HEK293T (cell line): ENCODE measurements around the gene MLX.

Experiments
- ARNT ChIP-seq: fragments of 450-650 bp; IDR thresholded peaks from 2 replicates; pipeline ENCODE4 v1.6.1; 2017; ENCODE audit warnings: mild to moderate bottlenecking
- BHLHE40 ChIP-seq: fragments of 450-650 bp; IDR thresholded peaks from 2 replicates; pipeline ENCODE4 v1.6.1; 2016; ENCODE audit warnings: mild to moderate bottlenecking, moderate library complexity, borderline replicate concordance
- FOXA1 ChIP-seq: fragments of 450-650 bp; IDR thresholded peaks from 2 replicates; pipeline ENCODE4 v1.6.1; 2016; ENCODE audit warnings: mild to moderate bottlenecking
- FOXM1 ChIP-seq: fragments of 450-650 bp; IDR thresholded peaks from 2 replicates; pipeline ENCODE4 v1.6.1; 2017; ENCODE audit warnings: mild to moderate bottlenecking, borderline replicate concordance
- LEF1 ChIP-seq: fragments of 450-650 bp; IDR thresholded peaks from 2 replicates; pipeline ENCODE4 v1.6.1; 2017; ENCODE audit warnings: mild to moderate bottlenecking, borderline replicate concordance
- NFRKB ChIP-seq: fragments of 450-650 bp; IDR thresholded peaks from 2 replicates; pipeline ENCODE4 v1.6.1; 2016; ENCODE audit warnings: mild to moderate bottlenecking, moderate library complexity
- SP1 ChIP-seq: fragments of 450-650 bp; IDR thresholded peaks from 2 replicates; pipeline ENCODE4 v1.6.1; 2017
- SUZ12 ChIP-seq: fragments of 450-650 bp; IDR thresholded peaks from 2 replicates; pipeline ENCODE4 v1.6.1; 2016; ENCODE audit warnings: mild to moderate bottlenecking
- TARDBP ChIP-seq: fragments of 450-650 bp; IDR thresholded peaks from 2 replicates; pipeline ENCODE4 v1.6.1; 2016
- ZNF384 ChIP-seq: fragments of 450-650 bp; IDR thresholded peaks from 2 replicates; pipeline ENCODE4 v1.6.1; 2016
- TF ChIP-seq, protein P1 (sequence below): fragments of 450-650 bp; IDR thresholded peaks from 2 replicates; pipeline ENCODE4 v1.6.1; 2016

- TF ChIP-seq FOXM1 (no peak), TARDBP (no peak), FOXA1 (no peak), NFRKB (no peak), BHLHE40 (no peak), ARNT (no peak), SP1 (no peak), ZNF384 (no peak), SUZ12 (no peak), LEF1 (no peak)
- TF ChIP-seq, protein P1, sequence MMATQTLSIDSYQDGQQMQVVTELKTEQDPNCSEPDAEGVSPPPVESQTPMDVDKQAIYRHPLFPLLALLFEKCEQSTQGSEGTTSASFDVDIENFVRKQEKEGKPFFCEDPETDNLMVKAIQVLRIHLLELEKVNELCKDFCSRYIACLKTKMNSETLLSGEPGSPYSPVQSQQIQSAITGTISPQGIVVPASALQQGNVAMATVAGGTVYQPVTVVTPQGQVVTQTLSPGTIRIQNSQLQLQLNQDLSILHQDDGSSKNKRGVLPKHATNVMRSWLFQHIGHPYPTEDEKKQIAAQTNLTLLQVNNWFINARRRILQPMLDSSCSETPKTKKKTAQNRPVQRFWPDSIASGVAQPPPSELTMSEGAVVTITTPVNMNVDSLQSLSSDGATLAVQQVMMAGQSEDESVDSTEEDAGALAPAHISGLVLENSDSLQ, result no peak
These were observed 45.1 kb upstream of the MLX start for GRCh38 chr17:42521666-42522262.
